Subcutaneous adipose tissue (tissue), 4 donors: ENCODE data around the gene ZNF770. TPM values are rescaled to one million over a fixed set of nuclear protein-coding genes. Genes with fewer than 3 reads are reported as not detected.

ENCODE experiments used
- CTCF ChIP-seq: fragments of 450-650 bp; IDR thresholded peaks from one replicate; pipeline ENCODE4 v1.5.1; 2016; ENCODE audit warnings: low read depth, mild to moderate bottlenecking, control low read depth, antibody characterized with exemption, moderate library complexity
- total RNA-seq, 4 donors: library from RNA; depleted of rRNA; stranded (reverse); fragments of >200 nt; gene quantifications; one replicate each; pipeline ENCODE4 v1.1.0, GENCODE V29; 2016

The ZNF770 gene
- total RNA-seq, 4 donors from 2014 or later = 18.9 to 33.4 (median 23.4) TPM

GRCh38 chr15:35013370-35013769 is 25.3 kb upstream of the ZNF770 start:
- no peak for TF ChIP-seq CTCF

GRCh38 chr15:35007397-35007796 is 19.3 kb upstream of the ZNF770 start:
- no peak for TF ChIP-seq CTCF

- TF ChIP-seq CTCF = no peak
Measured at GRCh38 chr15:35005933-35006332, 17.8 kb upstream of the ZNF770 start.

- no peak for TF ChIP-seq CTCF
Measured at GRCh38 chr15:35003928-35004327, 15.8 kb upstream of the ZNF770 start.

- TF ChIP-seq CTCF = no peak
Measured at GRCh38 chr15:35000511-35000910, 12.4 kb upstream of the ZNF770 start.

GRCh38 chr15:34999906-35000305 is 11.8 kb upstream of the ZNF770 start:
- no peak for TF ChIP-seq CTCF

- TF ChIP-seq CTCF = no peak
Measured at GRCh38 chr15:34994925-34995324, 6.8 kb upstream of the ZNF770 start.

- TF ChIP-seq CTCF = no peak
Measured at GRCh38 chr15:34993877-34994276, 5.8 kb upstream of the ZNF770 start.
